Heart left ventricle (tissue), 16 donors: Measurements from ENCODE around the gene PRKAG3. TPM values are rescaled to one million over a fixed set of nuclear protein-coding genes. Genes with fewer than 3 reads are reported as not detected.
"Not testable (repeated sequence)": the region's sequence is repeated elsewhere in the genome, so short reads cannot be mapped to it uniquely, and the experiment has no call there.

ENCODE experiments used
- ATAC-seq, 4 donors: fragments of 200-7000 bp; cut with Tn5 transposase; one replicate each; pipeline ENCODE4 v1.9.1; 2020 to 2022; ENCODE audit warnings: moderate library complexity in 4 of 4, mild to moderate bottlenecking in 3 of 4, moderate number of reproducible peaks in 1 of 4
- DNase-seq, 5 donors: peaks; one replicate each; pipeline ENCODE4 v3.0.0-alpha.2; 2020
- H3K27ac ChIP-seq, 12 donors: fragments of 200-600 bp; sonication (generic) in 4 of 12; one replicate each; pipeline versions ENCODE4 v1.5.0 to v1.8.0; 2016 to 2022; ENCODE audit warnings: mild to moderate bottlenecking in 2 of 12
- H3K27me3 ChIP-seq, 9 donors: fragments of 200-600 bp; sonication (generic) in 2 of 9; one replicate each; pipeline versions ENCODE4 v1.5.1 to v1.8.0; 2016 to 2022; ENCODE audit warnings: mild to moderate bottlenecking in 3 of 9
- H3K36me3 ChIP-seq, 9 donors: fragments of 200-600 bp; sonication (generic) in 2 of 9; one replicate each; pipeline versions ENCODE4 v1.5.0 to v1.8.0; 2018 to 2022; ENCODE audit warnings: mild to moderate bottlenecking in 2 of 9
- H3K4me1 ChIP-seq, 12 donors: fragments of 200-600 bp; sonication (generic) in 4 of 12; one replicate each; pipeline versions ENCODE4 v1.5.0 to v1.8.0; 2016 to 2022; ENCODE audit warnings: mild to moderate bottlenecking in 3 of 12
- H3K4me3 ChIP-seq, 12 donors: fragments of 200-600 bp; sonication (generic) in 4 of 12; one replicate each; pipeline versions ENCODE4 v1.5.0 to v1.8.0; 2017 to 2022; ENCODE audit warnings: mild to moderate bottlenecking in 9 of 12, moderate library complexity in 4 of 12
- H3K9me3 ChIP-seq, 12 donors: fragments of 200-600 bp; sonication (generic) in 4 of 12; one replicate each; pipeline versions ENCODE4 v1.5.0 to v1.8.0; 2016 to 2022; ENCODE audit warnings: mild to moderate bottlenecking in 1 of 12
- POLR2A ChIP-seq, 2 donors: fragments of 450-650 bp; IDR thresholded peaks; one replicate each; pipeline ENCODE4 v1.6.1; 2017; ENCODE audit warnings: antibody characterized with exemption in 2 of 2, mild to moderate bottlenecking in 2 of 2, moderate library complexity in 2 of 2
- WGBS, 4 donors: extraction: QIAGEN DNeasy Blood & Tissue Kit in 2 of 4; methylation state at CpG; one replicate each; pipeline versions ENCODE4 v1.1.5 to v1.1.7; 2013 to 2018; 5-methylcytosine and 5-hydroxymethylcytosine counted together
- intact Hi-C, 10 donors: fragments of 100-400 bp; cut with DNase I; formaldehyde crosslinking; loops; one replicate each; pipeline versions ENCODE4 v1.11.1 to v1.14.2; 2022
- microRNA-seq, 4 donors: library from miRNA; unstranded; fragments of <30 nt; microRNA quantifications; one replicate each; pipeline versions ENCODE4 to v1.2.0, GENCODE V29; 2017 to 2020
- polyA plus RNA-seq, 2 donors: library from polyadenylated mRNA; stranded (reverse); fragments of 200-250 nt; gene quantifications; one replicate each; pipeline ENCODE4 v1.2.3, GENCODE V29; 2013
- total RNA-seq, 9 donors: library from RNA; depleted of rRNA in 2 of 9; stranded (reverse); fragments of >200 nt in 2 of 9; fragmentation: NEBNext Ultra II Directional in 3 of 9; extraction: Animal tissue kit (Norgen Biotek cat#: 25700) in 3 of 9; gene quantifications; one replicate each; pipeline versions ENCODE4 v1.1.0 to v1.2.4, GENCODE V29; 2016 to 2023
- TF ChIP-seq, protein P1 (sequence below), 12 donors: fragments of 200-600 bp; sonication (generic) in 4 of 12; IDR thresholded peaks; one replicate each; pipeline versions ENCODE4 v1.5.0 to v1.8.0; 2018 to 2022; ENCODE audit warnings: antibody characterized with exemption in 12 of 12, mild to moderate bottlenecking in 5 of 12
- donor health status: ischemic (EF 13 %, LVEDD 7.1; RV severe dilation, severe dysfunction).
- donor health status: healthy with polysubstance abuse.
- donor health status: DM: no; HTN: yes; CAD: no.
- donor health status: DM: no; HTN: no; CAD: no.
- donor health status: ischemic (EF 25% LVEDD 6.9; RV normal size, moderate dysfunction).
- donor health status: ischemic (EF 25% LVEDD 5.7; RV mildly dilated, moderate dysfunction).
- donor health status: healthy.
- donor health status: DM: yes; HTN: yes; CAD: no.
- donor health status: ischemic (EF 35%, LVEDD 5.7; RV mildly dilated, moderate dysfunction).
- donor health status: nonischemic (EF 11% LVEDD 7.7; RV severe dilation, severe dysfunction).
- donor health status: DM: yes; HTN: yes; CAD: no.
- donor health status: PGD.
- donor health status: ischemic (EF 29% LVEDD 5.4; RV normal size, mild dysfunction).
- donor health status: nonischemic (EF 23%, LVEDD 6.1; RV moderate dilation, normal function).

The PRKAG3 gene
- total and polyA plus RNA-seq, 11 donors: 0.06 TPM; not detected in 10

DNA sequence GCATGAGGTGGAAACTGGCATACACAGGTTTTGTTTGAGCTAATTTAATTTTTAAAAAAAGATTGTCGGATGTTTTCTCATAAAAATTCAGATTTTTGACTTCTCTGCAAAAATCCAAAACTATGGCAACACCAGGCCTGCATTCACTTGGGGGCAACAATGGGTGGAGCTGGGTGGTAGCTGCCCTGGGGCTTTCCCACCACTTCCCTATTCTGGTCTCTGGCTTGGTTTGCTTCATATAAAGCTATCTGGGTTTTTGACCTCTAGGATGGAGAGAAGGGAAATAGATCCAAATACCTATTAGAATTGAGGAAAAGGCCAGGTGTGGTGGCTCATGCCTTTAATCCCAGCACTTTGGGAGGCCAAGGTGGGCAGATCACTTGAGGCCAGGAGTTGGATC is 55.1 kb downstream of the PRKAG3 start:
- Histone ChIP-seq H3K9me3 (peaks cover 0 to 10% (median 0%) of the 10 kb centered on the region in 12 donors), H3K36me3 (no peaks in the 10 kb centered on the region), H3K27ac (no peak overlapping the region), H3K27me3 (no peaks in the 10 kb centered on the region), H3K4me1 (peaks cover 0 to 9% (median 4%) of the 10 kb centered on the region in 12 donors), H3K4me3 (no peak overlapping the region)
- ATAC-seq (no peak), DNase-seq (no peak)
- 95 to 100% (median 98%) methylated on average over 1 of the region's 1 CpG for WGBS, 4 donors
- TF ChIP-seq, protein P1, sequence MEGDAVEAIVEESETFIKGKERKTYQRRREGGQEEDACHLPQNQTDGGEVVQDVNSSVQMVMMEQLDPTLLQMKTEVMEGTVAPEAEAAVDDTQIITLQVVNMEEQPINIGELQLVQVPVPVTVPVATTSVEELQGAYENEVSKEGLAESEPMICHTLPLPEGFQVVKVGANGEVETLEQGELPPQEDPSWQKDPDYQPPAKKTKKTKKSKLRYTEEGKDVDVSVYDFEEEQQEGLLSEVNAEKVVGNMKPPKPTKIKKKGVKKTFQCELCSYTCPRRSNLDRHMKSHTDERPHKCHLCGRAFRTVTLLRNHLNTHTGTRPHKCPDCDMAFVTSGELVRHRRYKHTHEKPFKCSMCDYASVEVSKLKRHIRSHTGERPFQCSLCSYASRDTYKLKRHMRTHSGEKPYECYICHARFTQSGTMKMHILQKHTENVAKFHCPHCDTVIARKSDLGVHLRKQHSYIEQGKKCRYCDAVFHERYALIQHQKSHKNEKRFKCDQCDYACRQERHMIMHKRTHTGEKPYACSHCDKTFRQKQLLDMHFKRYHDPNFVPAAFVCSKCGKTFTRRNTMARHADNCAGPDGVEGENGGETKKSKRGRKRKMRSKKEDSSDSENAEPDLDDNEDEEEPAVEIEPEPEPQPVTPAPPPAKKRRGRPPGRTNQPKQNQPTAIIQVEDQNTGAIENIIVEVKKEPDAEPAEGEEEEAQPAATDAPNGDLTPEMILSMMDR (IDR thresholded peaks at IDR 0.05): no peak
- TF ChIP-seq POLR2A (IDR thresholded peaks at IDR 0.05): no peak
- intact Hi-C loops: loop anchor here in 1 of 10 donors (10.0 kb wide), 1 partner anchor 48 kb away; no protein-coding TSS in a partner anchor

DNA sequence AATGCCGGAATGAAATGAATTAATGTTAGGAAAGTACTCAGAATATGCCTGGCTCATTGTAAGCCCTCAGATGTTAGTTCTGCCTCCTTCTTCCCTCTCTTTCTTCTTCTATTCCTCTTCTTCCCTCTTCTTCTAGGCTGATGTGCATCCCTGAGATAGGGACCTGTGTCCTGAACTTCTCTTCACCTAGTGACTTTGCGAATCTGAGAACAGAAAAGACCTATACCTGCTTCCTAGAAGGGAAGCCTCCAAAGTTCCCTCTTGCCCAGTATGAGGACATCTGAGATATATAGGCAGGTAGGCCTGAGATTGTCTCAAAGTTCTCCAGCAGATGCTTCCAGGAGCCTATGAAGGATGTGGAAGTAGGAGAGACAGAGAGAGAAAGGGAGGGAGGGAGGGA is 57.7 kb downstream of the PRKAG3 start:
- TF ChIP-seq, protein P1 (IDR thresholded peaks at IDR 0.05): no peak
- TF ChIP-seq POLR2A (IDR thresholded peaks at IDR 0.05): no peak
- ATAC-seq: no peak
- H3K9me3 ChIP-seq: peaks cover 0 to 11% (median 0%) of the 10 kb centered on the region in 12 donors
- 95 to 100% (median 99%) methylated on average over 2 of the region's 2 CpGs for WGBS, 4 donors
- no peak overlapping the region for H3K27ac ChIP-seq
- DNase-seq: no peak
- no peaks in the 10 kb centered on the region for H3K4me1 ChIP-seq
- H3K36me3 ChIP-seq: no peaks in the 10 kb centered on the region
- intact Hi-C loops: loop anchor here in 1 of 10 donors (10.0 kb wide), 1 partner anchor 51 kb away; no protein-coding TSS in a partner anchor
- no peaks in the 10 kb centered on the region for H3K27me3 ChIP-seq
- H3K4me3 ChIP-seq: no peak overlapping the region

DNA sequence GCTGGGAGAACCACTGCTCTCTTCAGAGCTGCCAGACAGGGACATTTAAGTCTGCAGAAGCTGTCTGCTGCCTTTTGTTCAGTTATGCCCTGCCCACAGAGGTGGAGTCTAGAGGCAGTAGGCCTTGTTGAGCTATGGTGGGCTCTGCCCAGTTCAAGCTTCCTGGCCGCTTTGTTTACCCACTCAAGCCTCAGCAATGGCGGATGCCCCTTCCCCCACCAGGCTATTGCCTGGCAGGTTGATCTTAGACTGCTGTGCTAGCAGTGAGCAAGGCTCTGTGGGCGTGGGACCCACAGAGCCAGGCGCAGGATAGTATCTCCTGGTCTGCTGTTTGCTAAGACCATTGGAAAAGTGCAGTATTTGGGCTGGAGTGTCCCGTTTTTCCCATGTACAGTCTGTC is 58.8 kb downstream of the PRKAG3 start:
- DNase-seq, H3K36me3 ChIP-seq, H3K27ac ChIP-seq, H3K4me1 ChIP-seq, H3K4me3 ChIP-seq, H3K27me3 ChIP-seq, ATAC-seq: not testable (repeated sequence)
- H3K9me3 ChIP-seq: peaks cover 0 to 11% (median 0%) of the 10 kb centered on the region in 12 donors
- WGBS, 4 donors: 80 to 100% (median 94%) methylated on average over 4 to 5 of the region's 5 CpGs
- intact Hi-C loops: loop anchor here in 1 of 10 donors (10.0 kb wide), 1 partner anchor 52 kb away; no protein-coding TSS in a partner anchor

Small RNA genes lying within 50 kb of the gene (microRNA-seq; reads per million reads assigned to microRNA genes)
- gene MIR9500: 0 reads per million in 4 donors

Other genes starting within 250 kb of the PRKAG3 start
- 1 to 10 TPM in 4 of 9 donors, under 1 TPM in 5; 0.14 to 1.9 (median 0.67) TPM for gene PLCD4, start 223.9 kb downstream of the PRKAG3 start, total RNA-seq
- gene PLCD4, start 223.9 kb downstream of the PRKAG3 start, polyA plus RNA-seq: under 1 TPM; 0.11 to 0.34 TPM
- gene ZNF142, start 172.2 kb downstream of the PRKAG3 start, total RNA-seq: 10 to 100 TPM; 18.1 to 46.0 (median 21.8) TPM
- 10 to 100 TPM; 10.4 to 12.6 TPM for gene ZNF142, start 172.2 kb downstream of the PRKAG3 start, polyA plus RNA-seq
- gene BCS1L, start 172.1 kb downstream of the PRKAG3 start, total RNA-seq: 10 to 100 TPM; 27.3 to 53.2 (median 43.7) TPM
- 10 to 100 TPM; 43.3 to 54.7 TPM for gene BCS1L, start 172.1 kb downstream of the PRKAG3 start, polyA plus RNA-seq
- 10 to 100 TPM in 8 of 9 donors, 1 to 10 TPM in 1; 9.7 to 23.8 (median 15.0) TPM for gene RNF25, start 159.8 kb downstream of the PRKAG3 start, total RNA-seq
- gene RNF25, start 159.8 kb downstream of the PRKAG3 start, polyA plus RNA-seq: 10 to 100 TPM; 21.0 to 24.0 TPM
- gene STK36, start 159.7 kb downstream of the PRKAG3 start, total RNA-seq: 10 to 100 TPM in 3 of 9 donors, 1 to 10 TPM in 6; 4.7 to 16.2 (median 7.9) TPM
- gene STK36, start 159.7 kb downstream of the PRKAG3 start, polyA plus RNA-seq: 1 to 10 TPM; 6.9 to 8.0 TPM
- 10 to 100 TPM in 2 of 9 donors, 1 to 10 TPM in 7; 5.3 to 14.0 (median 6.0) TPM for gene TTLL4, start 121.0 kb downstream of the PRKAG3 start, total RNA-seq
- gene TTLL4, start 121.0 kb downstream of the PRKAG3 start, polyA plus RNA-seq: 1 to 10 TPM; 5.4 to 6.2 TPM
- 10 to 100 TPM in 3 of 9 donors, 1 to 10 TPM in 6; 3.3 to 43.8 (median 7.5) TPM for gene CYP27A1, start 49.7 kb downstream of the PRKAG3 start, total RNA-seq
- gene CYP27A1, start 49.7 kb downstream of the PRKAG3 start, polyA plus RNA-seq: 1 to 10 TPM; 5.1 to 5.4 TPM
- 10 to 100 TPM in 1 of 9 donors, 1 to 10 TPM in 3, under 1 TPM in 5; 0.34 to 13.1 (median 1.00) TPM for gene WNT6, start 28.0 kb upstream of the PRKAG3 start, total RNA-seq
- gene WNT6, start 28.0 kb upstream of the PRKAG3 start, polyA plus RNA-seq: 1 to 10 TPM in 1 of 2 donors, under 1 TPM in 1; 0.44 to 1.4 TPM
- 1 to 10 TPM in 1 of 9 donors, under 1 TPM in 1, not detected in 7; 0.16 to 1.3 TPM for gene WNT10A, start 49.0 kb upstream of the PRKAG3 start, total RNA-seq
- gene WNT10A, start 49.0 kb upstream of the PRKAG3 start, polyA plus RNA-seq: under 1 TPM in 1 of 2 donors, not detected in 1; 0.08 TPM
- not detected for gene CDK5R2, start 127.9 kb upstream of the PRKAG3 start, total RNA-seq
- not detected for gene CDK5R2, start 127.9 kb upstream of the PRKAG3 start, polyA plus RNA-seq
- not detected for gene FEV, start 153.4 kb upstream of the PRKAG3 start, total RNA-seq
- gene FEV, start 153.4 kb upstream of the PRKAG3 start, polyA plus RNA-seq: not detected
- gene CRYBA2, start 161.6 kb upstream of the PRKAG3 start, total RNA-seq: not detected
- gene CRYBA2, start 161.6 kb upstream of the PRKAG3 start, polyA plus RNA-seq: not detected
- gene CFAP65, start 209.7 kb upstream of the PRKAG3 start, total RNA-seq: under 1 TPM in 1 of 9 donors, not detected in 8; 0.04 TPM
- not detected for gene CFAP65, start 209.7 kb upstream of the PRKAG3 start, polyA plus RNA-seq
- gene IHH, start 229.1 kb upstream of the PRKAG3 start, total RNA-seq: not detected
- gene IHH, start 229.1 kb upstream of the PRKAG3 start, polyA plus RNA-seq: not detected